Sigmoid colon (tissue), 4 donors: ENCODE measurements around the gene HOXA6.

Experiments
- EP300 ChIP-seq, 4 donors: sonication (generic); formaldehyde crosslinking; IDR thresholded peaks; one replicate each; pipeline ENCODE4 v1.6.1; 2017; ENCODE audit warnings: antibody characterized with exemption in 4 of 4
- POLR2A ChIP-seq, 2 donors: fragments of 450-650 bp; IDR thresholded peaks; one replicate each; pipeline ENCODE4 v1.6.1; 2016; ENCODE audit warnings: antibody characterized with exemption in 2 of 2, mild to moderate bottlenecking in 2 of 2, moderate library complexity in 2 of 2
- POLR2AphosphoS5 ChIP-seq, 4 donors: sonication (generic); formaldehyde crosslinking; IDR thresholded peaks; one replicate each; pipeline ENCODE4 v1.6.1; 2017; ENCODE audit warnings: antibody characterized with exemption in 4 of 4
- TF ChIP-seq, protein P1 (sequence below), 4 experiments: fragments of 450-650 bp in 3 of 4; fragments of 200-600 bp in 1 of 4; IDR thresholded peaks; one replicate each; pipeline ENCODE4 v1.5.1; 2016 to 2019; ENCODE audit warnings: antibody characterized with exemption in 4 of 4, mild to moderate bottlenecking in 3 of 4, moderate library complexity in 2 of 4

DNA sequence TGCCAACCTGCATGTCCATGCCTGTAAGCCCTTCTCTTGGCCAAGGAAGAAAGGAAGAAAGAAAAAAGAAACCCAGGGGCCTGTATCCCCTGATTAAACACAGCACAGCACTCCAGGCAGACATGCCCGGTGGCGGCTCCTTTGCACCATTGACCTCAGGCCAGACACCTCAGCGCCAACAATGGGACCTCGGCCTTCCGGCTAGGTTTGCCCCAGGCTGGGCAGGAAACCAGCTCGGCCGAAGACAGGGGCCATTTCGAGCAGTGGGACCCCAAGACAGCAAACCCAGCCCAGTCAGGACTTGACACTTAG is 23.7 kb upstream of the HOXA6 start:
- TF ChIP-seq, protein P1, sequence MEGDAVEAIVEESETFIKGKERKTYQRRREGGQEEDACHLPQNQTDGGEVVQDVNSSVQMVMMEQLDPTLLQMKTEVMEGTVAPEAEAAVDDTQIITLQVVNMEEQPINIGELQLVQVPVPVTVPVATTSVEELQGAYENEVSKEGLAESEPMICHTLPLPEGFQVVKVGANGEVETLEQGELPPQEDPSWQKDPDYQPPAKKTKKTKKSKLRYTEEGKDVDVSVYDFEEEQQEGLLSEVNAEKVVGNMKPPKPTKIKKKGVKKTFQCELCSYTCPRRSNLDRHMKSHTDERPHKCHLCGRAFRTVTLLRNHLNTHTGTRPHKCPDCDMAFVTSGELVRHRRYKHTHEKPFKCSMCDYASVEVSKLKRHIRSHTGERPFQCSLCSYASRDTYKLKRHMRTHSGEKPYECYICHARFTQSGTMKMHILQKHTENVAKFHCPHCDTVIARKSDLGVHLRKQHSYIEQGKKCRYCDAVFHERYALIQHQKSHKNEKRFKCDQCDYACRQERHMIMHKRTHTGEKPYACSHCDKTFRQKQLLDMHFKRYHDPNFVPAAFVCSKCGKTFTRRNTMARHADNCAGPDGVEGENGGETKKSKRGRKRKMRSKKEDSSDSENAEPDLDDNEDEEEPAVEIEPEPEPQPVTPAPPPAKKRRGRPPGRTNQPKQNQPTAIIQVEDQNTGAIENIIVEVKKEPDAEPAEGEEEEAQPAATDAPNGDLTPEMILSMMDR (IDR thresholded peaks at IDR 0.05): no peak
- TF ChIP-seq EP300 (IDR thresholded peaks at IDR 0.05): no peak
- no peak for TF ChIP-seq POLR2A (IDR thresholded peaks at IDR 0.05)
- no peak for TF ChIP-seq POLR2AphosphoS5 (IDR thresholded peaks at IDR 0.05)
